ENCODE results near the gene AATK.

Gene AATK

DNA sequence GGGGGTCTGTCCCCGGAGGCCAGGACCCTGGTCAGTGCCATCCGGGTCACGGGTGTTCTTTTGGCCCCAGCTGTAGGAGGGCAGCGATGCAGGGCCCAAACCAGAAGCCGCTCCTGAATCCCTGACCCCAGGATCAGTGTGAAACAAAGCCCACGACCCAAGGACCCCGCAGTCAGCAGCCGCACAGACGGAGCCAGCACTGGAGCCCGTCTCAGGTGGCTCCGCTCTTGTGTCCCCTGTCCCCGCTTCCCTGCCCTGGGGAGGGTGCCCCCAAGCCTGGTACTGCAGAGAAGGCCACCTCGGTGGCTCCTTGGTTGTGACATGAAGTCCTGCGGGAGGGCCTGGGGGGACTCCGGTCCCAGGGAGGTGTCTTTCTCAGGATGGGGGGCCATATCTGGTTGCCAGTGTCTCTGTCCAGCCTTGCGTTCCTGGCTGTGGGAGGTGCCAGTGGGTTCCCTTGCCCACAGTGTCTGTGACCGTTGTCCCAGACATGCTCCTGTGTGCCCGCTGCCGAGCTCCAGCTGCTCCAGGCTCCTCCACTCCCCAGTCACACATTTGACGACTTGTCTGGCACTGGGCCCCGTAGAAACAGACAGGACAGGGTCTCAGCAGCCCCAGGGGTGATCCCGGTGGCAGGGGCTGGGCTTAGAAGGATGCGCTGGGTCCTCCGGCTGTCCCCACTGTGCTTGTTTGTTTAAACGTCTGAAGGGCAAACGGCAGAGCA lies 97.4 kb downstream of the AATK start:
- Mint-ChIP-seq H3K27ac (no peak overlapping the region), H3K4me1 (peaks cover 8% of the 10 kb centered on the region), H3K4me3 (no peak overlapping the region), H3K9me3 (no peaks in the 10 kb centered on the region), H3K27me3 (no peaks in the 10 kb centered on the region)
- ATAC-seq = no peak
- DNase-seq = no peak

- Mint-ChIP-seq H3K4me3 (no peak overlapping the region), H3K27me3 (no peaks in the 10 kb centered on the region)
- ATAC-seq = no peak
Measured at GRCh38 chr17:81067391-81067811, 98.6 kb downstream of the AATK start.

More at GRCh38 chr17:81067391-81067811, 98.6 kb downstream of the AATK start:
- Mint-ChIP-seq H3K9me3 (no peaks in the 10 kb centered on the region), H3K4me1 (peaks cover 13% of the 10 kb centered on the region), H3K27ac (no peak overlapping the region)
- DNase-seq = no peak
